BLaER1 treated with 17β-estradiol and CSF1 and Interleukin-3, amounts not matched to agents 10 nM and 100 nM (cell line): ENCODE results near the gene MYO5C.

ENCODE experiments used
- H3K27ac ChIP-seq, 11 experiments: shearing (Covaris generic); formaldehyde crosslinking; 2 replicates each; pipeline ENCODE4 v1.8.1; 2022
- H3K27me3 ChIP-seq, 11 experiments: shearing (Covaris generic); formaldehyde crosslinking; 2 replicates each; pipeline ENCODE4 v1.8.1; 2022
- H3K36me3 ChIP-seq, 11 experiments: shearing (Covaris generic); formaldehyde crosslinking; 2 replicates each; pipeline ENCODE4 v1.8.1; 2022
- H3K4me1 ChIP-seq, 10 experiments: shearing (Covaris generic); formaldehyde crosslinking; 2 replicates each; pipeline ENCODE4 v1.8.1; 2022
- H3K4me2 ChIP-seq, 11 experiments: shearing (Covaris generic); formaldehyde crosslinking; 2 replicates each; pipeline ENCODE4 v1.8.1; 2022
- H3K4me3 ChIP-seq, 10 experiments: shearing (Covaris generic); formaldehyde crosslinking; 2 replicates each; pipeline ENCODE4 v1.8.1; 2022
- H3K9ac ChIP-seq, 11 experiments: shearing (Covaris generic); formaldehyde crosslinking; 2 replicates each; pipeline ENCODE4 v1.8.1; 2022
- H3K9me3 ChIP-seq, 11 experiments: shearing (Covaris generic); formaldehyde crosslinking; replicated peaks in 1 of 11; 2 replicates each; pipeline ENCODE4 v1.8.1; 2022
- H4K20me1 ChIP-seq, 11 experiments: shearing (Covaris generic); formaldehyde crosslinking; 2 replicates each; pipeline ENCODE4 v1.8.1; 2022
- Cebpa-rat ChIP-seq, 11 experiments: shearing (Covaris generic); IDR thresholded peaks; 2 replicates each; pipeline ENCODE4 v1.8.1; 2022

MYO5C gene

GRCh38 chr15:52193321-52193720 lies 102.3 kb downstream of the MYO5C start:
- no peaks in the 10 kb centered on the region for H3K9me3 ChIP-seq
- H3K27me3 ChIP-seq, result no peaks in the 10 kb centered on the region
- H3K36me3 ChIP-seq, result peaks cover 0 to 44% (median 11%) of the 10 kb centered on the region in 11 experiments; a peak in 11 of 22 replicates
- no peak overlapping the region for H3K27ac ChIP-seq
- H3K4me2 ChIP-seq, result no peak overlapping the region
- no peak overlapping the region for H3K4me3 ChIP-seq
- no peak for TF ChIP-seq Cebpa-rat (IDR thresholded peaks at IDR 0.05)
- H3K9ac ChIP-seq, result no peak overlapping the region
- H3K4me1 ChIP-seq, result no peaks in the 10 kb centered on the region
- no peaks in the 10 kb centered on the region for H4K20me1 ChIP-seq

GRCh38 chr15:52191207-52191606 lies 104.4 kb downstream of the MYO5C start, which contains the start of gene GNB5:
Gene GNB5, minus strand, starts transcription at chr15:52191392. Its CDS starts 6,716 bp downstream, at chr15:52184676.
- no peak within 1 kb of the TSS for H3K4me2 ChIP-seq
- H3K36me3 ChIP-seq, result peaks cover 0 to 29% (median 8%) of the 10 kb centered on the region in 11 experiments; a peak in 11 of 22 replicates
- no peaks in the 10 kb centered on the region for H3K4me1 ChIP-seq
- no peaks in the 10 kb centered on the region for H3K9me3 ChIP-seq
- no peak for TF ChIP-seq Cebpa-rat (IDR thresholded peaks at IDR 0.05)
- no peak within 1 kb of the TSS for H3K4me3 ChIP-seq
- H3K9ac ChIP-seq, result no peak within 1 kb of the TSS
- no peak within 1 kb of the TSS for H3K27ac ChIP-seq
- no peaks in the 10 kb centered on the region for H3K27me3 ChIP-seq
- H4K20me1 ChIP-seq, result no peaks in the 10 kb centered on the region

DNA sequence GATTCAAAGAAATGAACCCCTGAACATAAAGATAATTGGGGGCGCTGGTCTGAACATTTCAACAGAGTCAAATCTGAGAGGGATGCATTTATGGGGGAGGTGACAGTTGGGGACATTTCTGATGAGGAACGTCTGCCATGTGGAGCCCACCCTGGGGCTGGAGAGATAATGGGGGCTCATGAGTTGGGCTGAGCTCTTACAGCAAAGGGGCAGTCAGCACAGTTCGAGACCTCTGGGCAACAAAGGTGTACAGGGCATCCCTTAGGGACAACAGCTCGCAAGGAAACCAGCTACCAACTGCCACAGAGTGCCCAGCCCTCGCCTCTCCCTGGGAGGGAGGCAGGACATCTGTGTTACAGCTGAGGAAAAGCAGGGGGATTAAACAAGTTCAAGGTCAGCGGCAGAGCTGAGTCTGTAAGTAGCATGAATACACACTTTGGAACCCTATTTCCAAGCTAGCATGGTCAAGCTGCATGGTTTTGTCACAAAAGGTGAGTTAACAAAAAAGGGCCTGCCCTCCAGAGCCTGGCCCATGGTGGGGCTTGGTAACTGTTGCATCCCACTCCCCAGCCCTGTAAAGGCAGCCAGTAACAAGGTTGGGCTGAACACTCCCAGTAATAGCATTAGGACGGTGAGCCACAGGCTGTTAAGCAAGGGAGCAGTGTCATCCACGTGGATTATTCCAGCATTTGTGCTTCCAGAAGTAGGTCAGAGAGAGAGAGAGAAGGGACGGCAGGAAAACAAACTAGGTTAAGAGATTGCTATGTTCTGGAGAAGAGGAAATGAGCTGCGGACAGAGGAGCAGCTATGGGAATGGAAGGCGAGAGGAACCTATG lies 108.7 kb downstream of the MYO5C start:
- Histone ChIP-seq H3K9ac (no peak overlapping the region), H4K20me1 (no peaks in the 10 kb centered on the region), H3K9me3 (peaks cover 0 to 6% (median 0%) of the 10 kb centered on the region in 11 experiments; a peak in 2 of 22 replicates), H3K27me3 (no peaks in the 10 kb centered on the region), H3K4me3 (no peak overlapping the region), H3K27ac (no peak overlapping the region), H3K4me2 (no peak overlapping the region), H3K36me3 (no peaks in the 10 kb centered on the region), H3K4me1 (peaks cover 0 to 4% (median 0%) of the 10 kb centered on the region in 10 experiments; a peak in 1 of 20 replicates)
- no peak for TF ChIP-seq Cebpa-rat (IDR thresholded peaks at IDR 0.05)

DNA sequence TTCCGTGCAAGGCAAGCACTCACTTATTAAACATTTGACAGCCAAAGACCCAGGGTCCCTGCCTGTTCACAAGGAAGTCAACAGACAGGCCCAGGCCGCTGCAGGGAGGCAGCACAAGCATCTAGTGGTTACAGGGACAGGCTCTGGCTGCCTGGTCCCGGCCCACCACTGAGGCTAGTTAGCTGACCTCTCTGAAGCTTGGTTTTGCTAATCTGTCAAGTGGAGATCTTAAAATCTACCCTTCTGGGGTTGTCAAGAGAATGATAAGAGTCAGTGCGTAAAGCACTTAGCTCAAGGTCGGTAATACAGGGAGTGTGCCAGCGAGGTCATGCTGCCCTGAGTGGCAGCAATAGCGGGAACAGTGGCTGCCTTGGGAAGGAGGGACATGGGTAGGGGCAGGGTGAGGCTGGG lies 110.4 kb downstream of the MYO5C start:
- no peak for TF ChIP-seq Cebpa-rat (IDR thresholded peaks at IDR 0.05)
- Histone ChIP-seq H3K4me3 (no peak overlapping the region), H3K4me2 (no peak overlapping the region)

GRCh38 chr15:52184721-52185120 lies 110.9 kb downstream of the MYO5C start:
- H3K4me2 ChIP-seq, result no peak overlapping the region
- H3K4me1 ChIP-seq, result peaks cover 0 to 11% (median 9%) of the 10 kb centered on the region in 10 experiments; a peak in 16 of 20 replicates
- TF ChIP-seq Cebpa-rat (IDR thresholded peaks at IDR 0.05), result no peak
- no peak overlapping the region for H3K27ac ChIP-seq
- no peaks in the 10 kb centered on the region for H4K20me1 ChIP-seq
- no peaks in the 10 kb centered on the region for H3K36me3 ChIP-seq
- H3K4me3 ChIP-seq, result no peak overlapping the region
- H3K9me3 ChIP-seq, result peaks cover 0 to 6% (median 0%) of the 10 kb centered on the region in 11 experiments; a peak in 2 of 22 replicates
- no peak overlapping the region for H3K9ac ChIP-seq
- H3K27me3 ChIP-seq, result peaks cover 0 to 15% (median 8%) of the 10 kb centered on the region in 11 experiments; a peak in 12 of 22 replicates

More for the DNA sequence above, 110.4 kb downstream of the MYO5C start:
- H4K20me1 ChIP-seq, result no peaks in the 10 kb centered on the region
- peaks cover 0 to 6% (median 0%) of the 10 kb centered on the region in 11 experiments; a peak in 2 of 22 replicates for H3K9me3 ChIP-seq
- peaks cover 0 to 13% (median 7%) of the 10 kb centered on the region in 11 experiments; a peak in 12 of 22 replicates for H3K27me3 ChIP-seq
- no peaks in the 10 kb centered on the region for H3K36me3 ChIP-seq
- H3K9ac ChIP-seq, result no peak overlapping the region
- no peak overlapping the region for H3K27ac ChIP-seq
- peaks cover 0 to 9% (median 7%) of the 10 kb centered on the region in 10 experiments; a peak in 16 of 20 replicates for H3K4me1 ChIP-seq

- Histone ChIP-seq H3K4me3 (no peak overlapping the region), H3K27ac (no peak overlapping the region), H3K4me2 (no peak overlapping the region), H3K36me3 (no peaks in the 10 kb centered on the region), H3K4me1 (peaks cover 3 to 16% (median 13%) of the 10 kb centered on the region in 10 experiments; a peak in 18 of 20 replicates), H3K9me3 (peaks cover 0 to 6% (median 0%) of the 10 kb centered on the region in 11 experiments; a peak in 2 of 22 replicates), H3K9ac (no peak overlapping the region), H4K20me1 (peaks cover 0 to 2% (median 0%) of the 10 kb centered on the region in 11 experiments; a peak in 3 of 22 replicates), H3K27me3 (peaks cover 0 to 15% (median 8%) of the 10 kb centered on the region in 11 experiments; a peak in 12 of 22 replicates)
- no peak for TF ChIP-seq Cebpa-rat (IDR thresholded peaks at IDR 0.05)
These were observed 111.9 kb downstream of the MYO5C start for GRCh38 chr15:52183562-52184173.

DNA sequence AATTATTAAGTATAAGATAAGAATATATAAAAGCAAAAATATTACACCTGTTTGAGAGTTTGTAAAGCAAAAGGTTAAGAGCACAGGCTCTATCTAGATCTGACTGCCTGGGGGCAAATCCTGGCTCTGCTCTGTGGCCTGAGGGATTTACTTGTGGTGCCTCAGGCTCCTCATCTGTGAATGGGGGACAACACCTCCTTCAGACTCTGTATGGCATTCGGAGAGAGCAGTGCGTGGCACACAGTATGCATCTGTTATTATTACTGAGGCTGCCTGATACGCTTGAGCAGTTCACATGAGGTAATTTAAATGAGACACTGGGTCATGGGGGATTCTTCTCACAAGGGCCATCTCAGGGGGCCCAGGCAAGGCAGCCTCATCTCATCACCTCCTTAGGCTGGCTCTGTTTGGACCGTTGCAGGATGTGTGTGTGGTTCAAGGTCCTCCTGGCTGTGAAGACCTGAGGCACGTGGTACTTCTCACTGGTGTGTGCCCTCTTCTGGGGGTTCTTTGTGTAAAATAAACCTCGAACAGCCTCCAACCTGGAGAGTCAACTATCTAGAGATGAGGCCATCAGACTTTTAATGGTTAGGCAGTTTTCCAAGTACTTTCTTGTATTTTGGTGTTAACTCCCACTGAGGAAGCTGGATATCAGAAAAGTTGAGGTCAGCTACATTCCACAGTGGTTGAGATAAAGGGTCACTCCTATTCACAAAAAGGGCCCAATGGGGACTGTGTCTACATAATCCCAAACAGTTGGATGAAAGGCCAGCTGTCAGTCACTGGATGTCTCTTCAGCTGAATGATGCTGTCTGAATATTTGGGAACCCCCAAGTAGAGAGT lies 113.4 kb downstream of the MYO5C start:
- H3K4me3 ChIP-seq, result no peak overlapping the region
- H3K9me3 ChIP-seq, result peaks cover 0 to 6% (median 0%) of the 10 kb centered on the region in 11 experiments; a peak in 2 of 22 replicates
- peaks cover 0 to 15% (median 8%) of the 10 kb centered on the region in 11 experiments; a peak in 12 of 22 replicates for H3K27me3 ChIP-seq
- no peak for TF ChIP-seq Cebpa-rat (IDR thresholded peaks at IDR 0.05)
- H3K4me1 ChIP-seq, result peaks cover 3 to 25% (median 21%) of the 10 kb centered on the region in 10 experiments; a peak in 18 of 20 replicates
- 0 out of 22 replicates have a peak overlapping the region, but pooled peaks of 1 of the 11 experiments have one; percentile 9 for H3K4me2 ChIP-seq
- no peak overlapping the region for H3K27ac ChIP-seq
- H4K20me1 ChIP-seq, result peaks cover 0 to 3% (median 0%) of the 10 kb centered on the region in 11 experiments; a peak in 3 of 22 replicates
- H3K9ac ChIP-seq, result no peak overlapping the region
- H3K36me3 ChIP-seq, result no peaks in the 10 kb centered on the region

DNA sequence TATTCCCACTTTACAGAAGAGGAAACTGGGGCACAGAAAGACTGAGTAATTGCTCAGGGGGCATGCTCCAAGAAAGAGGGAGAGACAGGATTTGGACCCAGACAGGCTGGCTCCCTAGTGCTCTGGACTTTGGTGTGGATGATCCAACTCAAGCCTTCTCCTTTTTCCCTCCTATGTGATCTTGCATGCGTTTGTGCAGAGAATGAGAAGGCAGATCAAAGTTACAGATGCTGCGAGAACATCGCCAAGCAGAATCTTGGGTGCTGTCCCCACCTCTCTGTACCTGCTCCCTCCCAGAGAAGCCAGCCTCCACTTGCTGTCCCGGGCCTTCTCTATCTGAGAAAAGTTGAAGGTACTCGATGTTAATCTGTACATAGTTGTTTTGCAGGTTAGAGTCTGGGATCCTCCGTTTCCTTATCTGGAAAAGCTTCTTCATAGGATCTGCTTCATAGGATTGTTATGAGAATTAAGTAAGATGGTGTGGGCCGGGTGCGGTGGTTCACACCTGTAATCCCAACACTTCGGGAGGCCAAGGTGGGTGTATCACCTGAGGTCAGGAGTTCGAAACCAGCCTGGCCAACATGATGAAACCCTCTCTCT lies 114.7 kb downstream of the MYO5C start:
- peak overlapping the region; percentile 82 to 99 (median 96); a peak in 20 of 22 replicates for H3K4me2 ChIP-seq
- peak overlapping the region in 1 of 10 experiments; percentile 72; a peak in 4 of 20 replicates for H3K4me3 ChIP-seq

More for the DNA sequence above, 114.7 kb downstream of the MYO5C start:
- H3K9me3 ChIP-seq, result peaks cover 0 to 6% (median 0%) of the 10 kb centered on the region in 11 experiments; a peak in 2 of 22 replicates
- H3K4me1 ChIP-seq, result peaks cover 3 to 27% (median 21%) of the 10 kb centered on the region in 10 experiments; a peak in 18 of 20 replicates
- H4K20me1 ChIP-seq, result peaks cover 0 to 5% (median 0%) of the 10 kb centered on the region in 11 experiments; a peak in 4 of 22 replicates
- peaks cover 0 to 15% (median 8%) of the 10 kb centered on the region in 11 experiments; a peak in 12 of 22 replicates for H3K27me3 ChIP-seq
- no peak overlapping the region for H3K27ac ChIP-seq
- H3K36me3 ChIP-seq, result no peaks in the 10 kb centered on the region
- TF ChIP-seq Cebpa-rat (IDR thresholded peaks at IDR 0.05), result no peak
- H3K9ac ChIP-seq, result peak overlapping the region in 1 of 11 experiments; percentile 86; a peak in 2 of 22 replicates
